ENCODE results near the gene NMRK1. TPM values are rescaled to one million over a fixed set of nuclear protein-coding genes. Genes with fewer than 3 reads are reported as not detected.

The NMRK1 gene
- total RNA-seq, 6 experiments from 2014 or later, result 19.6 to 29.9 (median 21.9) TPM

GRCh38 chr9:75086541-75087288 is 1.2 kb downstream of the NMRK1 start:
- TF ChIP-seq, protein P1, sequence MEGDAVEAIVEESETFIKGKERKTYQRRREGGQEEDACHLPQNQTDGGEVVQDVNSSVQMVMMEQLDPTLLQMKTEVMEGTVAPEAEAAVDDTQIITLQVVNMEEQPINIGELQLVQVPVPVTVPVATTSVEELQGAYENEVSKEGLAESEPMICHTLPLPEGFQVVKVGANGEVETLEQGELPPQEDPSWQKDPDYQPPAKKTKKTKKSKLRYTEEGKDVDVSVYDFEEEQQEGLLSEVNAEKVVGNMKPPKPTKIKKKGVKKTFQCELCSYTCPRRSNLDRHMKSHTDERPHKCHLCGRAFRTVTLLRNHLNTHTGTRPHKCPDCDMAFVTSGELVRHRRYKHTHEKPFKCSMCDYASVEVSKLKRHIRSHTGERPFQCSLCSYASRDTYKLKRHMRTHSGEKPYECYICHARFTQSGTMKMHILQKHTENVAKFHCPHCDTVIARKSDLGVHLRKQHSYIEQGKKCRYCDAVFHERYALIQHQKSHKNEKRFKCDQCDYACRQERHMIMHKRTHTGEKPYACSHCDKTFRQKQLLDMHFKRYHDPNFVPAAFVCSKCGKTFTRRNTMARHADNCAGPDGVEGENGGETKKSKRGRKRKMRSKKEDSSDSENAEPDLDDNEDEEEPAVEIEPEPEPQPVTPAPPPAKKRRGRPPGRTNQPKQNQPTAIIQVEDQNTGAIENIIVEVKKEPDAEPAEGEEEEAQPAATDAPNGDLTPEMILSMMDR (IDR thresholded peaks at IDR 0.05), result no peak
- no peak for TF ChIP-seq POLR2A (IDR thresholded peaks at IDR 0.05)
- Histone ChIP-seq H3K4me1 (peaks cover 0 to 48% (median 15%) of the 10 kb centered on the region in 4 donors), H3K9me3 (no peaks in the 10 kb centered on the region), H3K4me3 (peak overlapping the region; percentile 87 to 94 (median 94)), H3K27ac (peak overlapping the region; percentile 90 to 98 (median 97)), H3K27me3 (no peaks in the 10 kb centered on the region), H3K36me3 (peaks cover 0 to 3% (median 0%) of the 10 kb centered on the region in 4 donors)
- WGBS (ENCODE audit: insufficient coverage, low coverage, low lambda C conversion rate, missing lambda C conversion rate), result 6% methylated on average over 15 of the region's 16 CpGs
- DNase-seq (peak in 2 of 3 donors; percentile 50 to 69), ATAC-seq (peak in 3 of 4 donors; percentile 4 to 24 (median 4))
- intact Hi-C loops (cut with DNase I), result no loop called here

- intact Hi-C loops (cut with DNase I), result no loop called here
- Histone ChIP-seq H3K4me3 (no peak overlapping the region), H3K4me1 (peaks cover 0 to 48% (median 15%) of the 10 kb centered on the region in 4 donors), H3K27ac (peak overlapping the region; percentile 90 to 98 (median 97)), H3K36me3 (peaks cover 0 to 8% (median 0%) of the 10 kb centered on the region in 4 donors), H3K27me3 (no peaks in the 10 kb centered on the region), H3K9me3 (no peaks in the 10 kb centered on the region)
- WGBS (ENCODE audit: insufficient coverage, low coverage, low lambda C conversion rate, missing lambda C conversion rate), result 100% methylated on average over 1 of the region's 1 CpG
- ATAC-seq, result no peak
- TF ChIP-seq POLR2A (IDR thresholded peaks at IDR 0.05), result no peak
- TF ChIP-seq, protein P1 (IDR thresholded peaks at IDR 0.05), result no peak
- DNase-seq, result no peak
Measured at GRCh38 chr9:75085640-75086039, 2.3 kb downstream of the NMRK1 start.

GRCh38 chr9:75084081-75084672 is 3.8 kb downstream of the NMRK1 start:
- intact Hi-C loops (cut with DNase I), result no loop called here
- Histone ChIP-seq H3K27me3 (no peaks in the 10 kb centered on the region), H3K4me3 (no peak overlapping the region), H3K27ac (peak overlapping the region in 2 of 3 donors; percentile 64 to 71), H3K4me1 (peaks cover 0 to 37% (median 15%) of the 10 kb centered on the region in 4 donors), H3K9me3 (no peaks in the 10 kb centered on the region), H3K36me3 (peaks cover 0 to 14% (median 0%) of the 10 kb centered on the region in 4 donors)
- no peak for DNase-seq
- 62% methylated on average over 3 of the region's 5 CpGs for WGBS (ENCODE audit: insufficient coverage, low coverage, low lambda C conversion rate, missing lambda C conversion rate)
- no peak for ATAC-seq
- no peak for TF ChIP-seq POLR2A (IDR thresholded peaks at IDR 0.05)
- TF ChIP-seq, protein P1 (IDR thresholded peaks at IDR 0.05), result no peak

DNA sequence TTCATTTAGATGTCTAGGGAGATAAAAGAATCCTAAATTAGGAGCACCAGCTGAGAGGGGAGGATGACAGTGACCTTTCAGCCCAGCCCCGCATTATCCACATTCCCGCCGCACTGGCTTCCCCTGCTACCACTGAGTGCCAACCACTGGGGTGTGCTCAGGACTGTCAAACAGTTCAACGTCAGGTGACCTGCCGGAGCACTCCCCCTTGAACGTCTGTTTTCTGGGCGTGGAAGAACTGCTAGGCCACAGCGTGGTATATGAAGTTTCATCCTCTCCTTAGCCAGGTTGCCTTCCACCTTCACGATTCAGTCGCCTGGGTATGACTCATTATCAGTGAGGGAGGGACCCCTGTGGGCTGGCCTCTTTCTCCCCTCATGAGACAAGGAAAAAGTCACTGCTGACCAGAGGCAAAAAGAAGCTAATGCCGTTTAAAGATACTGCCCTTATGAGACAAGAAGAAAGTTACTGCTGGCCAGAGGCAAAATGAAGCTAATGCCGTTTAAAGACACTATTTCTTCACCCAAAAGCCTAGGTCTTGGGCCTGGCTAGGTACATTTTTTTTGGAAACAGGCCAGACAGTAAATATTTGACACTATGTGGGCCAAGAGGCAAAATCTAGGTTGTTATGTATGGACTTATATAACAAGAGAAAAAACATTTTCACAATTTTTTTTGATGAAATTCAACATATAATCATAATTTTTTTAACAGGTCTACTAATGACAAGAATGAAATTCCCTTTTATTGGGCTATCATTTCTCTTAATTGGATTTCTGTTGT is 4.6 kb downstream of the NMRK1 start:
- H3K36me3 ChIP-seq, result peaks cover 0 to 14% (median 0%) of the 10 kb centered on the region in 4 donors
- H3K9me3 ChIP-seq, result no peaks in the 10 kb centered on the region
- intact Hi-C loops (cut with DNase I), result no loop called here
- TF ChIP-seq POLR2A (IDR thresholded peaks at IDR 0.05), result no peak
- TF ChIP-seq, protein P1 (IDR thresholded peaks at IDR 0.05), result peak; percentile 1 to 42 (median 21)
- no peaks in the 10 kb centered on the region for H3K27me3 ChIP-seq
- DNase-seq (peak; percentile 62 to 80 (median 80)), ATAC-seq (peak; percentile 43 to 65 (median 58))
- 17% methylated on average over 12 of the region's 12 CpGs for WGBS (ENCODE audit: insufficient coverage, low coverage, low lambda C conversion rate, missing lambda C conversion rate)
- peaks cover 0 to 37% (median 15%) of the 10 kb centered on the region in 4 donors for H3K4me1 ChIP-seq
- H3K27ac ChIP-seq, result peak overlapping the region in 2 of 3 donors; percentile 64 to 71
- peak overlapping the region in 2 of 3 donors; percentile 15 to 33 for H3K4me3 ChIP-seq
